Mucosa of descending colon (tissue), 3 donors: ENCODE results near the gene NIM1K. TPM values are rescaled to one million over a fixed set of nuclear protein-coding genes. Genes with fewer than 3 reads are reported as not detected.

ENCODE experiments used
- ATAC-seq: fragments of 200-7000 bp; cut with Tn5 transposase; one replicate; pipeline ENCODE4 v1.9.1; 2020; ENCODE audit warnings: mild to moderate bottlenecking, moderate library complexity
- DNase-seq, 3 donors: peaks; one replicate each; pipeline ENCODE4 v3.0.0-alpha.2; 2020
- H3K36me3 ChIP-seq: fragments of 200-600 bp; one replicate; pipeline ENCODE4 v1.8.0; 2021; ENCODE audit warnings: low read depth, mild to moderate bottlenecking
- H3K4me1 ChIP-seq: fragments of 200-600 bp; one replicate; pipeline ENCODE4 v1.8.0; 2021; ENCODE audit warnings: low read depth, mild to moderate bottlenecking
- H3K4me3 ChIP-seq: fragments of 200-600 bp; one replicate; pipeline ENCODE4 v1.8.0; 2021; ENCODE audit warnings: mild to moderate bottlenecking
- H3K9me3 ChIP-seq: fragments of 200-600 bp; one replicate; pipeline ENCODE4 v1.8.0; 2021; ENCODE audit warnings: mild to moderate bottlenecking
- CTCF ChIP-seq: fragments of 200-600 bp; IDR thresholded peaks from one replicate; pipeline ENCODE4 v1.8.0; 2022; ENCODE audit warnings: antibody characterized with exemption, mild to moderate bottlenecking
- intact Hi-C, 2 donors: fragments of 100-400 bp; cut with DNase I in 1 of 2; cut with micrococcal nuclease in 1 of 2; formaldehyde crosslinking; loops; one replicate each; pipeline versions ENCODE4 v1.11.0 to v1.11.1; 2022; cut with DNase I, micrococcal nuclease
- total RNA-seq, 3 donors: library from RNA; stranded (reverse); fragmentation: NEBNext Ultra II Directional in 2 of 3; extraction: Animal tissue kit (Norgen Biotek cat#: 25700) in 2 of 3; gene quantifications; one replicate each; pipeline versions ENCODE4 v1.2.1 to v1.2.4, GENCODE V29; 2021 to 2023
- donor health status: DM: no; HTN: no; CAD: no; lungs with moderate emphysema.
- donor health status: DM: no; HTN: no; CAD: no.
- donor health status: DM: no; HTN: yes; CAD: no.

The NIM1K gene
- total RNA-seq, 3 donors from 2014 or later, result 0.20 to 1.5 (median 0.43) TPM

- no peaks in the 10 kb centered on the region for H3K36me3 ChIP-seq
These were observed 24.9 kb downstream of the NIM1K start for GRCh38 chr5:43216941-43217340.

GRCh38 chr5:43219120-43219519 lies 27.1 kb downstream of the NIM1K start:
- no peak for DNase-seq
- TF ChIP-seq CTCF, result no peak
- Histone ChIP-seq H3K4me1 (no peaks in the 10 kb centered on the region), H3K4me3 (no peak overlapping the region), H3K36me3 (no peaks in the 10 kb centered on the region), H3K9me3 (no peaks in the 10 kb centered on the region)
- ATAC-seq, result no peak
- intact Hi-C loops, result no loop called here

More at GRCh38 chr5:43216941-43217340, 24.9 kb downstream of the NIM1K start:
- intact Hi-C loops, result no loop called here
- Histone ChIP-seq H3K9me3 (no peaks in the 10 kb centered on the region), H3K4me1 (no peaks in the 10 kb centered on the region), H3K4me3 (no peak overlapping the region)
- ATAC-seq (no peak), DNase-seq (no peak)
- no peak for TF ChIP-seq CTCF

GRCh38 chr5:43221502-43221901 lies 29.5 kb downstream of the NIM1K start:
- no peak for TF ChIP-seq CTCF
- DNase-seq (no peak), ATAC-seq (no peak)
- H3K9me3 ChIP-seq, result no peaks in the 10 kb centered on the region
- intact Hi-C loops, result no loop called here
- no peak overlapping the region for H3K4me3 ChIP-seq
- H3K4me1 ChIP-seq, result no peaks in the 10 kb centered on the region
- H3K36me3 ChIP-seq, result no peaks in the 10 kb centered on the region

- TF ChIP-seq CTCF, result no peak
- DNase-seq (no peak), ATAC-seq (peak; percentile 21)
- H3K36me3 ChIP-seq, result no peaks in the 10 kb centered on the region
- H3K9me3 ChIP-seq, result no peaks in the 10 kb centered on the region
- intact Hi-C loops, result no loop called here
- H3K4me3 ChIP-seq, result no peak overlapping the region
- no peaks in the 10 kb centered on the region for H3K4me1 ChIP-seq
These were observed 33.7 kb downstream of the NIM1K start for GRCh38 chr5:43225649-43226245.

- Histone ChIP-seq H3K4me1 (no peaks in the 10 kb centered on the region), H3K36me3 (no peaks in the 10 kb centered on the region), H3K4me3 (no peak overlapping the region), H3K9me3 (no peaks in the 10 kb centered on the region)
- intact Hi-C loops, result no loop called here
- ATAC-seq (no peak), DNase-seq (no peak)
- no peak for TF ChIP-seq CTCF
These were observed 35.6 kb downstream of the NIM1K start for GRCh38 chr5:43227655-43228054.

GRCh38 chr5:43230707-43231106 lies 38.7 kb downstream of the NIM1K start:
- ATAC-seq (no peak), DNase-seq (no peak)
- intact Hi-C loops, result no loop called here
- no peaks in the 10 kb centered on the region for H3K36me3 ChIP-seq
- TF ChIP-seq CTCF, result no peak
- H3K4me1 ChIP-seq, result no peaks in the 10 kb centered on the region
- no peak overlapping the region for H3K4me3 ChIP-seq
- H3K9me3 ChIP-seq, result no peaks in the 10 kb centered on the region
